ENCODE measurements around the gene KRT9. TPM values are rescaled to one million over a fixed set of nuclear protein-coding genes. Genes with fewer than 3 reads are reported as not detected.

KRT9 gene
- total and polyA plus RNA-seq, 9 of the 15 experiments (the other 6 are each of a cell fraction or from before 2014, with no cell fraction given) = 0.03 TPM; not detected in 8

GRCh38 chr17:41524261-41524660 lies 47.6 kb downstream of the KRT9 start:
- no peak overlapping the region for H3K4me3 ChIP-seq
- in situ Hi-C loops (cut with MboI) (no loop called here), intact Hi-C loops (cut with micrococcal nuclease) (no loop called here)
- no peak overlapping the region; a peak in 1 of 4 replicates for H3K9ac ChIP-seq (ENCODE audit: insufficient read depth in 1 of 2, low read depth in 2 of 2, low read length in 2 of 2)
- no peaks in the 10 kb centered on the region for H3K9me3 ChIP-seq (replicated peaks; ENCODE audit: control insufficient read depth, insufficient read depth, low read depth, low read length)
- H3K79me2 ChIP-seq (ENCODE audit: control insufficient read depth, insufficient read depth, low read length) = peaks cover 32% of the 10 kb centered on the region
- no peaks in the 10 kb centered on the region for H3K27me3 ChIP-seq (ENCODE audit: control insufficient read depth in 2 of 2, insufficient read depth in 2 of 2, low read length in 2 of 2)
- WGBS (ENCODE audit: insufficient coverage, low coverage, missing lambda C conversion rate) = 94% methylated on average over 9 of the region's 11 CpGs
- no TSS peak for BruUV-seq (replicated peaks)
- no peak for DNase-seq (ENCODE audit: extremely low read depth in 1 of 4, low spot score in 3 of 4)
- no peak overlapping the region for H3K4me2 ChIP-seq (ENCODE audit: insufficient read depth, low read length)
- TF ChIP-seq RBFOX2 (IDR thresholded peaks at IDR 0.05; ENCODE audit: low read depth, low read length) = 0 out of 2 replicates have a peak, but pooled peaks have one; percentile 5
- TF ChIP-seq PKNOX1 (IDR thresholded peaks at IDR 0.05) = peak; percentile 13; the same call in 1 of the 2 replicates
- TF ChIP-seq TRIM25 (IDR thresholded peaks at IDR 0.05; ENCODE audit: borderline replicate concordance) = no peak
- no peak overlapping the region for H3K27ac ChIP-seq (ENCODE audit: extremely low read depth, low read depth, low read length)
- H3K4me1 ChIP-seq (replicated peaks in 1 of 2; ENCODE audit: control insufficient read depth in 2 of 2, insufficient read depth in 2 of 2, low read length in 2 of 2) = peaks cover 41 to 88% of the 10 kb centered on the region in 2 experiments
- no peaks in the 10 kb centered on the region; the same call in 1 of the 2 replicates for H4K20me1 ChIP-seq (replicated peaks; ENCODE audit: control insufficient read depth, insufficient read depth, low read length)
- H3K36me3 ChIP-seq (ENCODE audit: control insufficient read depth, insufficient read depth, low read length) = peaks cover 33% of the 10 kb centered on the region; the same call in 1 of the 3 replicates
- POLR2A ChIA-PET = interaction anchor here (0.6 to 1.2 kb wide), 2 partner anchors 18 to 698 kb away, joined by 3 to 4 read pairs; no protein-coding TSS in a partner anchor
- FAIRE-seq = no peak
- ATAC-seq = no peak
- CTCF ChIA-PET (ENCODE audit: low intra/inter-chr PET ratio) = no interaction called here
- H2AFZ ChIP-seq (ENCODE audit: low read depth, low read length) = no peak overlapping the region
- no peaks in the 10 kb centered on the region for H3K9me1 ChIP-seq (ENCODE audit: control insufficient read depth, insufficient read depth, low read length)
